GM19351 (cell line): ENCODE data around the gene IL17RB.

ENCODE experiments used
- ATAC-seq: cut with Tn5 transposase; IDR thresholded peaks from one replicate; pipeline ENCODE4 v1.9.1; 2021; ENCODE audit warnings: mild to moderate bottlenecking, moderate library complexity; ENCODE audit not compliant: unreplicated experiment

The IL17RB gene

DNA sequence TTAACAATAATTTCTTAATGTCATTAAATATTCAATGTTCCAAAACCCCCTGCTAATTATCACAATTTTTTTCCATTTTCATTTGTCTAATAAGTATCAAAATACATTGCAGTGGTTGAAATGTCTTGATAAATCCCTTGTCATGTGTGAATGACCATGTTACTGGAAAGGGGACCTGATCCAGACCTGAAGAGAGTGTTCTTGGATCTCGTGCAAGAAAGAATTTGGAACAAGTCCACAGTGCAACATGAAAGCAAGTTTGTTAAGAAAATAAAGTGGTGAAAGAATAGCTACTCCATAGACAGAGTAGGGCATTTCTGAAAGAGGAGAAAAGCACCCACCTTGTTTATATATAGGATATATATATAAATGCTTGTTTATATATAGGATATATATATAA lies 55.7 kb downstream of the IL17RB start:
- no peak for ATAC-seq

DNA sequence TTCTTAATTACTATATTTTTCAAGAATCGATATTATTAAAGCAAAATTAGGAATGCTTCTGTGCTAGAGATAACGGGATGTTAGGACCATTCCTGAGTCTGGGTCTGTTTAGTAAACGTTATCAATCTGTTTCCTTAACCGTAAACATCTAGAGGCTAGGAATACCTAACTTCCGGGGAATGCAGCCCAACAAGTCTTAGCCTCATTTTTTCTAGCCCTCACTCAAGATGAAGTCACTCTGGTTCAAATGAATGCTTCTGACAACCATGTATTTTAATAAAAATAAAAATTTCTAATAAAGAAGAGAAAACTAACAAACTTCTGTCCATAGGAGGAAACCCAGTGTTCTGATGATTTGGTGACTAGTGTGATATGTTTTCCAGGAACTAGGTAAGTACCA lies 56.3 kb downstream of the IL17RB start:
- ATAC-seq: no peak

GRCh38 chr3:53913401-53913800 lies 67.0 kb downstream of the IL17RB start:
- no peak for ATAC-seq
